ENCODE results near the gene BABAM1. TPM values are rescaled to one million over a fixed set of nuclear protein-coding genes. Genes with fewer than 3 reads are reported as not detected.

Gene BABAM1
- total RNA-seq, 1 experiment from 2014 or later: 83.9 TPM

DNA sequence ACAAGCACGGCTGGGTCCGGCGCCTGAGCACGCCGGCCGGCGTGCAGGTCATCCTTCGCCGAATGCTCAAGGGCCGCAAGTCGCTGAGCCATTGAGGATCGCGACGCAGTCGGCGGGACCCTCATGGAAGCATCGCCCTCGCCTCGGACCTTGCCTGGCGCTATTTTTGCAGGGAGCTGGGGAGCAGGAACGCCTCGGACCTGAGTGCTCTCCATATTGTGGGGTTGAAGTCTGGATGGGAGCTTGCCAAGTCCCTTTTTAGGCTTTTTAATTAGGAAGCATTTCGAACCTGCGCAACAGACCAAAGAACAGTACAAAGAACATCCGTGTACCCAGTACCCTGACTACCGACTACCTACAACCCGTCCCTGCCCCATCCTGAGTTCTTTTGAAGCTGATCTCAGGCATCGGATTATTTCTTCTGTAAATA lies 39.1 kb downstream of the BABAM1 start:
- peaks cover 32% of the 10 kb centered on the region for H3K4me1 ChIP-seq (ENCODE audit: low read length)
- H3K27me3 ChIP-seq (ENCODE audit: low read length): no peaks in the 10 kb centered on the region
- H3K9ac ChIP-seq (ENCODE audit: low read length): peak overlapping the region; percentile 90
- H3K9me2 ChIP-seq (replicated peaks; ENCODE audit: insufficient read depth, low read length): no peaks in the 10 kb centered on the region
- H4K20me1 ChIP-seq (ENCODE audit: insufficient read depth, low read depth, low read length): peaks cover 22% of the 10 kb centered on the region; the same call in 1 of the 2 replicates
- H3K36me3 ChIP-seq (ENCODE audit: insufficient read depth, low read length): no peaks in the 10 kb centered on the region
- DNase-seq: peak; percentile 68
- no peaks in the 10 kb centered on the region for H3K9me3 ChIP-seq (ENCODE audit: low read length)
- peak overlapping the region; percentile 75 for H3K27ac ChIP-seq (ENCODE audit: low read length)
- peak overlapping the region; percentile 65 for H2AFZ ChIP-seq (ENCODE audit: low read length)
- peak overlapping the region; percentile 88 for H3K4me3 ChIP-seq (ENCODE audit: low read length)
- peak overlapping the region; percentile 97 for H3K4me2 ChIP-seq (ENCODE audit: low read depth, low read length, poor library complexity, severe bottlenecking)
- H3K79me2 ChIP-seq (ENCODE audit: low read length): peaks cover 26% of the 10 kb centered on the region

- Histone ChIP-seq H3K9me2 (replicated peaks; ENCODE audit: insufficient read depth, low read length) (no peaks in the 10 kb centered on the region), H3K36me3 (ENCODE audit: insufficient read depth, low read length) (no peaks in the 10 kb centered on the region), H3K27me3 (ENCODE audit: low read length) (no peaks in the 10 kb centered on the region), H3K27ac (ENCODE audit: low read length) (no peak overlapping the region), H4K20me1 (ENCODE audit: insufficient read depth, low read depth, low read length) (peaks cover 31% of the 10 kb centered on the region; the same call in 1 of the 2 replicates), H3K4me2 (ENCODE audit: low read depth, low read length, poor library complexity, severe bottlenecking) (no peak overlapping the region), H3K9ac (ENCODE audit: low read length) (no peak overlapping the region), H3K9me3 (ENCODE audit: low read length) (no peaks in the 10 kb centered on the region), H2AFZ (ENCODE audit: low read length) (no peak overlapping the region), H3K79me2 (ENCODE audit: low read length) (peaks cover 40% of the 10 kb centered on the region), H3K4me3 (ENCODE audit: low read length) (no peak overlapping the region), H3K4me1 (ENCODE audit: low read length) (peaks cover 21% of the 10 kb centered on the region)
- DNase-seq: no peak
Observed at GRCh38 chr19:17307876-17308377, 40.7 kb downstream of the BABAM1 start.

DNA sequence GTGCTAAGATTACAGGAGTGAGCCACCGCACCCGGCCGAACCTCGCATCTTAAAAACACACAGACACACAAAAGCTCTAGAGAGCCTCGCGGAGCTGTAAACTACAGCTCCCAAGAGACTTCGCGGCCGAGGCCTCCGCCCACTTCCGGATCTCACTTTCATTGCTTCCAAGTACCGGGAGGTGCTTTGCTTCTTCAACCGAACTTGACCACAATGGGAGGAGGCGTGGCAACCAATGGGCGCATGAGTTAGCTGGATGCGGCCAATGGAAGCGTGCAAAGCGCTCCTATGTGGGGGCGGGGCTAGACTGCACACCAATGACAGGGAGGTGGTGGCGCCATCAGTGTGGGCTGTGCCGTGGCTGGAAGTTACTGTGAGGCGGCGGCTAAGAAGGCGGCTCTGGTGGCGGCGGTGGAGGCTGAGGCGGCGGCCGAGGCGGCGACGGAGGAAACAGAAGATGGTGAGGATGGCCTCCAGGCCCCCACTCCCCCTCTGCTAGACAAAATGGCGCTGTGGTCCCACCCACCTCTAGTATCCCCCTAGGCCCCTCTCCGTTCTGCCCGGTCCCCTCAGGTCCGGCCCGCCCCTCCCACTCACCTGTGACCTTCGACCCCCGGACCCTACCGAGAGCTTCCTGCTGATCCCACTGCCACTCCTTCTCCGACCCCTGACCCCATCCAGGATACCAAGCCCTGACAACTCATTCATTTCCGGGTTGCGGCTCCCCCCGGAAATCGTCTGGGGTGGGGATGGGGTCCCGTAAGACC lies 42.1 kb downstream of the BABAM1 start, which contains the start of gene DDA1:
Gene DDA1 (plus strand): TSS at position 366 of the 767 bp plus-strand sequence. CDS start 92 bp downstream, at position 458.
- H3K27ac ChIP-seq (ENCODE audit: low read length): peak within 1 kb of the TSS; percentile 43; the same call in 1 of the 2 replicates
- no peaks in the 10 kb centered on the region for H3K9me3 ChIP-seq (ENCODE audit: low read length)
- H3K79me2 ChIP-seq (ENCODE audit: low read length): peaks cover 40% of the 10 kb centered on the region
- no peak within 1 kb of the TSS for H2AFZ ChIP-seq (ENCODE audit: low read length)
- H3K4me3 ChIP-seq (ENCODE audit: low read length): peak within 1 kb of the TSS; percentile 97
- H3K36me3 ChIP-seq (ENCODE audit: insufficient read depth, low read length): peaks cover 8% of the 10 kb centered on the region
- H3K4me1 ChIP-seq (ENCODE audit: low read length): peaks cover 18% of the 10 kb centered on the region
- H3K4me2 ChIP-seq (ENCODE audit: low read depth, low read length, poor library complexity, severe bottlenecking): peak within 1 kb of the TSS; percentile 83
- peaks cover 22% of the 10 kb centered on the region; the same call in 1 of the 2 replicates for H4K20me1 ChIP-seq (ENCODE audit: insufficient read depth, low read depth, low read length)
- peak; percentile 100 for DNase-seq
- H3K9ac ChIP-seq (ENCODE audit: low read length): peak within 1 kb of the TSS; percentile 96
- H3K9me2 ChIP-seq (replicated peaks; ENCODE audit: insufficient read depth, low read length): no peaks in the 10 kb centered on the region
- H3K27me3 ChIP-seq (ENCODE audit: low read length): no peaks in the 10 kb centered on the region

DNA sequence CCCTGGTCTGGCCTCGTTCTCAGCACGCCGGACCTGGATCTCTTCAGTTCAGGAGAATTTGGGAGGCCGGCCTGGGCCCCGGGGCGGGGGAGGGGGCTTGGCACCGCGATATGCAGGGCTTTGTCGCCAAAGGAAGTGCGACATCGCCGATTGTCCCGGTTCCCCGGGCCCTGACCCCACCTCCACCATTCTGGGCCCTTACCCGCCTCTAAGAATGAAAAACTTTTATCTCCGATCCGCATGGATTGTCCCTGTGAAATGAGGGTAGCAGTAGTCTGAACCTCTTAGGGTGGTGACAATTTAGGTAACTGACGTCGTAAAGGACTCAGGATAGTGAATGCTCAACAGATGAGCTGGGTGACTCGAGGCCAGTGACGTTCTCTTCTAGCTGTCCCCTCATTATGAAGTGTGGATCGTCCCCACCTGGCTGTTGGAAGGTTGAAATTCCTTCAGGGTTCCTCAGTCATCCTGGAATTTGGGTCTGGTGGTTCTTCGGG lies 42.8 kb downstream of the BABAM1 start:
- Histone ChIP-seq H3K4me2 (ENCODE audit: low read depth, low read length, poor library complexity, severe bottlenecking) (peak overlapping the region; percentile 83), H3K9me2 (replicated peaks; ENCODE audit: insufficient read depth, low read length) (no peaks in the 10 kb centered on the region), H2AFZ (ENCODE audit: low read length) (no peak overlapping the region), H3K9me3 (ENCODE audit: low read length) (no peaks in the 10 kb centered on the region), H4K20me1 (ENCODE audit: insufficient read depth, low read depth, low read length) (peaks cover 20% of the 10 kb centered on the region; the same call in 1 of the 2 replicates), H3K9ac (ENCODE audit: low read length) (peak overlapping the region; percentile 96), H3K36me3 (ENCODE audit: insufficient read depth, low read length) (peaks cover 13% of the 10 kb centered on the region), H3K27me3 (ENCODE audit: low read length) (no peaks in the 10 kb centered on the region), H3K4me3 (ENCODE audit: low read length) (peak overlapping the region; percentile 97), H3K27ac (ENCODE audit: low read length) (peak overlapping the region; percentile 43; the same call in 1 of the 2 replicates), H3K79me2 (ENCODE audit: low read length) (peaks cover 40% of the 10 kb centered on the region), H3K4me1 (ENCODE audit: low read length) (peaks cover 18% of the 10 kb centered on the region)
- DNase-seq: no peak

- H3K9me3 ChIP-seq (ENCODE audit: low read length): no peaks in the 10 kb centered on the region
- no peak overlapping the region for H2AFZ ChIP-seq (ENCODE audit: low read length)
- peaks cover 13% of the 10 kb centered on the region for H3K36me3 ChIP-seq (ENCODE audit: insufficient read depth, low read length)
- H3K4me2 ChIP-seq (ENCODE audit: low read depth, low read length, poor library complexity, severe bottlenecking): no peak overlapping the region
- peaks cover 11% of the 10 kb centered on the region for H3K4me1 ChIP-seq (ENCODE audit: low read length)
- no peaks in the 10 kb centered on the region for H3K9me2 ChIP-seq (replicated peaks; ENCODE audit: insufficient read depth, low read length)
- H3K79me2 ChIP-seq (ENCODE audit: low read length): peaks cover 34% of the 10 kb centered on the region
- no peak overlapping the region for H3K27ac ChIP-seq (ENCODE audit: low read length)
- no peak overlapping the region for H3K4me3 ChIP-seq (ENCODE audit: low read length)
- DNase-seq: no peak
- H4K20me1 ChIP-seq (ENCODE audit: insufficient read depth, low read depth, low read length): peaks cover 20% of the 10 kb centered on the region; the same call in 1 of the 2 replicates
- H3K27me3 ChIP-seq (ENCODE audit: low read length): no peaks in the 10 kb centered on the region
- H3K9ac ChIP-seq (ENCODE audit: low read length): no peak overlapping the region
Observed at GRCh38 chr19:17311455-17312188, 44.4 kb downstream of the BABAM1 start.

DNA sequence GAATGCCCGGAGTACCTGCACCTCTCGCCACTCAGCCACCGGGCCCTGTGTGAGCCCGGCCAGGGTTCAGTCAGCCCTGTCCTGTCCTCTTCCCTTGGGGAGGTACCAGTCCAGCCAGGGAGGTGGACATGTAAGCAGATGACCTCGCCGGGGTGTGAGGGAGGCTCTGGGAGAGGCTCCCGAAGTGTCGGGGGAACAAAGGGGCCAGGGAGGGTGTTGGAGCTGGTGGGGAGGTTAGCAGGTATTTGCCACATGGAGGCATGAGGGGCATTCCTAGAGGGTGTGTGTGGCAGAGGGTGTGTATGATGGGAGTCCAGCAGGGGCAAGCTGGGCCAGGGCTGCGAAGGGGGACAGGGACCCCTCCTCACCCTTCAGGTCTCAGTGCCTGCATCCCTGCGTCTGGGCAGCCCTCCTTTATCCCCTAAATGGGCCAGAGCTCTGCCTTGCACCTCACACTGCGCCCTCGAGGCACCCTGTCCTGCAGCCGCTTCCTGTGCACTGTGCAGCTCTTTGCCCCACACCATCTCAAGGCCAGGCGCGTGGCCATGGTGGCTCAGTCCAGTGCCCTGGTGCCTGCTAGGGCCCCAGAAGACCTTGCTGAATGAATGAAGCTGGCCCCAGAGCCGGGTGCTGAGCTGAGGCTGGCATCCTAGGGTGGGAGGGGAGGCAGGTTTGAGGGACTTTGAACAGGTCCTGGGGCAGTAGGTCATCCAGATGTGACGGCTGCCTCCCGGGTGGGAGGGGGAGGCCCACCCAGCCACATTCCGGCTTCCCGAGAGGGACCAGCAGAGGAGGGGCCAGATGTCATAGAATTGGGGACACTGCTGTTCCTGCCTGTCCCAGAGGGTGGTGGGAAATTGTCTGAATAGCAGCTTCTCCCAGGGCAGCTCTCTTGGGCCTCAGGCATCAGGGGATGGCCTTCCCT lies 45.2 kb downstream of the BABAM1 start:
- no peak for DNase-seq
- peaks cover 33% of the 10 kb centered on the region for H3K79me2 ChIP-seq (ENCODE audit: low read length)
- no peak overlapping the region for H3K4me3 ChIP-seq (ENCODE audit: low read length)
- peaks cover 13% of the 10 kb centered on the region for H3K36me3 ChIP-seq (ENCODE audit: insufficient read depth, low read length)
- H3K27me3 ChIP-seq (ENCODE audit: low read length): no peaks in the 10 kb centered on the region
- H2AFZ ChIP-seq (ENCODE audit: low read length): no peak overlapping the region
- H3K9me3 ChIP-seq (ENCODE audit: low read length): no peaks in the 10 kb centered on the region
- no peaks in the 10 kb centered on the region for H3K9me2 ChIP-seq (replicated peaks; ENCODE audit: insufficient read depth, low read length)
- no peak overlapping the region for H3K27ac ChIP-seq (ENCODE audit: low read length)
- H4K20me1 ChIP-seq (ENCODE audit: insufficient read depth, low read depth, low read length): peaks cover 20% of the 10 kb centered on the region; the same call in 1 of the 2 replicates
- H3K4me2 ChIP-seq (ENCODE audit: low read depth, low read length, poor library complexity, severe bottlenecking): no peak overlapping the region
- peaks cover 8% of the 10 kb centered on the region for H3K4me1 ChIP-seq (ENCODE audit: low read length)
- no peak overlapping the region for H3K9ac ChIP-seq (ENCODE audit: low read length)

- H3K4me2 ChIP-seq (ENCODE audit: low read depth, low read length, poor library complexity, severe bottlenecking): no peak overlapping the region
- H3K27me3 ChIP-seq (ENCODE audit: low read length): no peaks in the 10 kb centered on the region
- H3K9ac ChIP-seq (ENCODE audit: low read length): no peak overlapping the region
- H4K20me1 ChIP-seq (ENCODE audit: insufficient read depth, low read depth, low read length): peaks cover 20% of the 10 kb centered on the region; the same call in 1 of the 2 replicates
- no peaks in the 10 kb centered on the region for H3K9me2 ChIP-seq (replicated peaks; ENCODE audit: insufficient read depth, low read length)
- no peak overlapping the region for H3K4me3 ChIP-seq (ENCODE audit: low read length)
- H3K79me2 ChIP-seq (ENCODE audit: low read length): peaks cover 33% of the 10 kb centered on the region
- peaks cover 13% of the 10 kb centered on the region for H3K36me3 ChIP-seq (ENCODE audit: insufficient read depth, low read length)
- no peaks in the 10 kb centered on the region for H3K9me3 ChIP-seq (ENCODE audit: low read length)
- no peak for DNase-seq
- H2AFZ ChIP-seq (ENCODE audit: low read length): no peak overlapping the region
- peaks cover 8% of the 10 kb centered on the region for H3K4me1 ChIP-seq (ENCODE audit: low read length)
- H3K27ac ChIP-seq (ENCODE audit: low read length): no peak overlapping the region
Observed at GRCh38 chr19:17314007-17314593, 46.9 kb downstream of the BABAM1 start.

Data from Karpas-422 (cell line).